ENCODE results near the gene ZNF766.
"Not testable (repeated sequence)": the region's sequence is repeated elsewhere in the genome, so short reads cannot be mapped to it uniquely, and the experiment has no call there.

DNA sequence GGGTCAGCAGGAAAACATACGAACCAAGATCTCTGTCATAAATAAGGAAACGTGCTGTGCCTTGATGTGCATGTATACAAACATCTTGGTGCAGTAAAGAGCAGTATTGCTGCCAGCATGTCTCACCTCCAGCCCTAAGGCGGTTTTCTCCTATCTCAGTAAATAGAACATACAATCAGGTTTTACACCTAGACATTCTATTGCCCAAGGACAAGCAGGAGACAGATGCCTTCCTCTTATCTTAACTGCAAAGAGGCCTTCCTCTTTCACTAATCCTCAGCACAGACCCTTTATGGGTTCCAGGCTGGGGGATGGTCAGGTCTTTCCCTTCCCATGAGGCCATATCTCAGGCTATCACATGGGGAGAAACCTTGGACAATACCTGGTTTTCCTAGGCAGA, 69.6 kb downstream of the ZNF766 start:
- TF ChIP-seq POLR2A, POLR2AphosphoS5 (IDR thresholded peaks at IDR 0.05): not testable (repeated sequence)
- TF ChIP-seq, protein P1, sequence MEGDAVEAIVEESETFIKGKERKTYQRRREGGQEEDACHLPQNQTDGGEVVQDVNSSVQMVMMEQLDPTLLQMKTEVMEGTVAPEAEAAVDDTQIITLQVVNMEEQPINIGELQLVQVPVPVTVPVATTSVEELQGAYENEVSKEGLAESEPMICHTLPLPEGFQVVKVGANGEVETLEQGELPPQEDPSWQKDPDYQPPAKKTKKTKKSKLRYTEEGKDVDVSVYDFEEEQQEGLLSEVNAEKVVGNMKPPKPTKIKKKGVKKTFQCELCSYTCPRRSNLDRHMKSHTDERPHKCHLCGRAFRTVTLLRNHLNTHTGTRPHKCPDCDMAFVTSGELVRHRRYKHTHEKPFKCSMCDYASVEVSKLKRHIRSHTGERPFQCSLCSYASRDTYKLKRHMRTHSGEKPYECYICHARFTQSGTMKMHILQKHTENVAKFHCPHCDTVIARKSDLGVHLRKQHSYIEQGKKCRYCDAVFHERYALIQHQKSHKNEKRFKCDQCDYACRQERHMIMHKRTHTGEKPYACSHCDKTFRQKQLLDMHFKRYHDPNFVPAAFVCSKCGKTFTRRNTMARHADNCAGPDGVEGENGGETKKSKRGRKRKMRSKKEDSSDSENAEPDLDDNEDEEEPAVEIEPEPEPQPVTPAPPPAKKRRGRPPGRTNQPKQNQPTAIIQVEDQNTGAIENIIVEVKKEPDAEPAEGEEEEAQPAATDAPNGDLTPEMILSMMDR (IDR thresholded peaks at IDR 0.05): not testable (repeated sequence)

Measured in suprapubic skin (tissue), 4 donors.